H9 (cell line): ENCODE data around the gene ETV5. TPM values are rescaled to one million over a fixed set of nuclear protein-coding genes. Genes with fewer than 3 reads are reported as not detected.

ENCODE experiments used
- DNase-seq: peaks from one replicate; pipeline ENCODE4 v3.0.0-alpha.2; 2017
- H2AFZ ChIP-seq: one replicate; pipeline ENCODE4 v1.6.1; 2013; ENCODE audit warnings: mild to moderate bottlenecking, low read length, control low read depth, moderate library complexity
- H2AK5ac ChIP-seq: 2 replicates; pipeline ENCODE4 v1.6.1; 2013; ENCODE audit warnings: low read length, control low read depth, mixed read lengths; ENCODE audit not compliant: insufficient read length
- H2BK120ac ChIP-seq: one replicate; pipeline ENCODE4 v1.6.1; 2013; ENCODE audit warnings: low read depth, mild to moderate bottlenecking, low read length, control low read depth, inconsistent platforms; ENCODE audit not compliant: poor library complexity, severe bottlenecking
- H2BK12ac ChIP-seq: 2 replicates; pipeline ENCODE4 v1.6.1; 2013; ENCODE audit warnings: low read length, control low read depth, mixed read lengths, low read depth; ENCODE audit not compliant: insufficient read length
- H2BK15ac ChIP-seq: 2 replicates; pipeline ENCODE4 v1.6.1; 2013; ENCODE audit warnings: low read depth, low read length, control low read depth
- H2BK20ac ChIP-seq: one replicate; pipeline ENCODE4 v1.6.1; 2013; ENCODE audit warnings: low read depth, mild to moderate bottlenecking, low read length, control low read depth, inconsistent platforms; ENCODE audit not compliant: poor library complexity, severe bottlenecking
- H2BK5ac ChIP-seq: 2 replicates; pipeline ENCODE4 v1.6.1; 2013; ENCODE audit warnings: low read length, control low read depth, mixed read lengths; ENCODE audit not compliant: insufficient read length
- H3K14ac ChIP-seq: 2 replicates; pipeline ENCODE4 v1.6.1; 2013; ENCODE audit warnings: low read length, control low read depth; ENCODE audit not compliant: insufficient read depth
- H3K18ac ChIP-seq: 2 replicates; pipeline ENCODE4 v1.6.1; 2013; ENCODE audit warnings: low read depth, mild to moderate bottlenecking, mixed read lengths, low read length, control low read depth; ENCODE audit not compliant: insufficient read length
- H3K23ac ChIP-seq: 2 replicates; pipeline ENCODE4 v1.6.1; 2013; ENCODE audit warnings: low read length, control low read depth, mixed read lengths, low read depth; ENCODE audit not compliant: insufficient read length
- H3K23me2 ChIP-seq: 2 replicates; pipeline ENCODE4 v1.6.1; 2013; ENCODE audit warnings: low read depth, mild to moderate bottlenecking, mixed read lengths, low read length, control low read depth; ENCODE audit not compliant: insufficient read length, poor library complexity, severe bottlenecking
- H3K27ac ChIP-seq: 2 replicates; pipeline ENCODE4 v1.5.1; 2013; ENCODE audit warnings: low read length, control low read depth, mixed read lengths, low read depth; ENCODE audit not compliant: insufficient read length
- H3K27me3 ChIP-seq: 2 replicates; pipeline ENCODE4 v1.6.1; 2013; ENCODE audit warnings: low read length, control low read depth, inconsistent platforms; ENCODE audit not compliant: insufficient read depth
- H3K4ac ChIP-seq: 2 replicates; pipeline ENCODE4 v1.6.1; 2013; ENCODE audit warnings: low read depth, mild to moderate bottlenecking, control low read depth, inconsistent platforms, low read length, moderate library complexity
- H3K4me1 ChIP-seq: 2 replicates; pipeline ENCODE4 v1.6.1; 2013; ENCODE audit warnings: low read length, control low read depth, inconsistent platforms; ENCODE audit not compliant: insufficient read depth
- H3K4me2 ChIP-seq: 2 replicates; pipeline ENCODE4 v1.6.1; 2013; ENCODE audit warnings: low read length, control low read depth, mixed read lengths; ENCODE audit not compliant: insufficient read length, insufficient read depth
- H3K56ac ChIP-seq: 2 replicates; pipeline ENCODE4 v1.6.1; 2013; ENCODE audit warnings: low read depth, mild to moderate bottlenecking, mixed read lengths, low read length, control low read depth; ENCODE audit not compliant: insufficient read length
- H3K79me1 ChIP-seq: 2 replicates; pipeline ENCODE4 v1.6.1; 2013; ENCODE audit warnings: low read depth, mild to moderate bottlenecking, moderate library complexity, low read length, control low read depth, inconsistent platforms; ENCODE audit not compliant: insufficient read depth, poor library complexity, severe bottlenecking
- H3K79me2 ChIP-seq: 2 replicates; pipeline ENCODE4 v1.6.1; 2013; ENCODE audit warnings: low read length, control low read depth, inconsistent platforms; ENCODE audit not compliant: insufficient read depth
- H3K9ac ChIP-seq: 2 replicates; pipeline ENCODE4 v1.6.1; 2013; ENCODE audit warnings: low read length, control low read depth, mixed read lengths; ENCODE audit not compliant: insufficient read length; ENCODE audit errors: extremely low read depth
- H3K9me3 ChIP-seq: one replicate; pipeline ENCODE4 v1.6.1; 2013; ENCODE audit warnings: low read depth, low read length, inconsistent platforms; ENCODE audit not compliant: control insufficient read depth
- H3T11ph ChIP-seq: one replicate; pipeline ENCODE4 v1.6.1; 2013; ENCODE audit warnings: mild to moderate bottlenecking, low read length, control low read depth, inconsistent platforms
- H4K20me1 ChIP-seq: one replicate; pipeline ENCODE4 v1.6.1; 2013; ENCODE audit not compliant: control insufficient read depth, insufficient read length, insufficient read depth
- H4K5ac ChIP-seq: 2 replicates; pipeline ENCODE4 v1.6.1; 2013; ENCODE audit warnings: low read depth, mild to moderate bottlenecking, mixed read lengths, low read length, control low read depth; ENCODE audit not compliant: insufficient read length
- H4K8ac ChIP-seq: replicated peaks from 2 replicates; pipeline ENCODE4 v1.6.1; 2013; ENCODE audit warnings: low read length, control low read depth, mixed read lengths, low read depth; ENCODE audit not compliant: insufficient read length
- H4K91ac ChIP-seq: 2 replicates; pipeline ENCODE4 v1.6.1; 2013; ENCODE audit warnings: low read depth, mild to moderate bottlenecking, moderate library complexity, mixed read lengths, low read length, control low read depth; ENCODE audit not compliant: insufficient read length
- H3K27ac Mint-ChIP-seq, 3 experiments: 2 replicates in 2 of 3; 3 replicates in 1 of 3; pipeline ENCODE4 v1.8.0; 2020 to 2021; ENCODE audit warnings: mixed read lengths in 3 of 3, mild to moderate bottlenecking in 1 of 3, moderate library complexity in 1 of 3
- H3K27me3 Mint-ChIP-seq: 2 replicates; pipeline ENCODE4 v1.8.0; 2021; ENCODE audit warnings: low read depth, mild to moderate bottlenecking, moderate library complexity, mixed read lengths
- H3K36me3 Mint-ChIP-seq, 3 experiments: 2 replicates in 2 of 3; 3 replicates in 1 of 3; pipeline ENCODE4 v1.8.0; 2020 to 2021; ENCODE audit warnings: low read depth in 3 of 3, mixed read lengths in 3 of 3; ENCODE audit not compliant: insufficient read depth in 1 of 3
- H3K4me1 Mint-ChIP-seq, 2 experiments: 2 replicates each; pipeline ENCODE4 v1.8.0; 2020; ENCODE audit warnings: mixed read lengths in 2 of 2
- H3K4me3 Mint-ChIP-seq, 2 experiments: 2 replicates in 1 of 2; 3 replicates in 1 of 2; pipeline ENCODE4 v1.8.0; 2020 to 2021; ENCODE audit warnings: mild to moderate bottlenecking in 2 of 2, mixed read lengths in 2 of 2, moderate library complexity in 1 of 2
- H3K9me3 Mint-ChIP-seq, 2 experiments: 2 replicates in 1 of 2; 3 replicates in 1 of 2; pipeline ENCODE4 v1.8.0; 2020; ENCODE audit warnings: mild to moderate bottlenecking in 2 of 2, mixed read lengths in 2 of 2, moderate library complexity in 1 of 2
- CTCF ChIP-seq: fragments of 200-600 bp; sonication (generic); conservative IDR thresholded peaks from 3 replicates; pipeline ENCODE4 v1.8.0; 2021; ENCODE audit warnings: antibody characterized with exemption, mild to moderate bottlenecking
- WGBS: extraction: QIAGEN DNeasy Blood & Tissue Kit; methylation state at CpG from one replicate; pipeline ENCODE4 v1.1.7; 2013; ENCODE audit warnings: missing lambda C conversion rate, low lambda C conversion rate, mixed read lengths; ENCODE audit not compliant: insufficient read length; ENCODE audit errors: extremely low coverage; 5-methylcytosine and 5-hydroxymethylcytosine counted together
- total RNA-seq: library from RNA; stranded (reverse); gene quantifications from 2 replicates; pipeline ENCODE4 v1.2.1, GENCODE V29; 2021

The ETV5 gene
- total RNA-seq, 1 experiment from 2014 or later: 7.7 TPM

- Histone ChIP-seq H4K20me1 (no peaks in the 10 kb centered on the region), H3K18ac (no peak overlapping the region), H4K91ac (no peak overlapping the region), H3K27me3 (no peaks in the 10 kb centered on the region), H3K4ac (no peak overlapping the region), H3K79me2 (no peaks in the 10 kb centered on the region), H3K56ac (no peak overlapping the region), H2BK15ac (no peak overlapping the region), H3K4me2 (no peak overlapping the region), H2BK12ac (no peak overlapping the region), H3K9ac (no peak overlapping the region), H2BK120ac (no peak overlapping the region), H3K9me3 (no peaks in the 10 kb centered on the region), H3K27ac (no peak overlapping the region), H2BK5ac (no peak overlapping the region), H2BK20ac (no peak overlapping the region), H3T11ph (no peak overlapping the region), H3K4me1 (no peaks in the 10 kb centered on the region), H3K23me2 (no peaks in the 10 kb centered on the region), H3K79me1 (no peaks in the 10 kb centered on the region), H4K5ac (no peak overlapping the region), H3K14ac (no peak overlapping the region), H4K8ac (no peak overlapping the region), H2AK5ac (no peak overlapping the region), H2AFZ (no peak overlapping the region), H3K23ac (no peak overlapping the region)
- TF ChIP-seq CTCF: no peak
- Mint-ChIP-seq H3K27ac (no peak overlapping the region), H3K36me3 (no peaks in the 10 kb centered on the region), H3K4me1 (no peaks in the 10 kb centered on the region), H3K9me3 (no peaks in the 10 kb centered on the region), H3K4me3 (no peak overlapping the region), H3K27me3 (peaks cover 4% of the 10 kb centered on the region)
- no peak for DNase-seq
- no CpG with 5 or more reads among the region's 5 CpGs for WGBS
These were observed 83.7 kb downstream of the ETV5 start for GRCh38 chr3:186025161-186025560.
